Kidney epithelial cell (primary cell): ENCODE measurements around the gene NR1H2. TPM values are rescaled to one million over a fixed set of nuclear protein-coding genes. Genes with fewer than 3 reads are reported as not detected.

Source experiments
- DNase-seq: peaks from one replicate; pipeline ENCODE4 v3.0.0-alpha.2; 2010; ENCODE audit warnings: low read depth
- H3K27me3 ChIP-seq: 2 replicates; pipeline ENCODE4 v1.6.0; 2011; ENCODE audit warnings: low read length; ENCODE audit not compliant: control insufficient read depth, insufficient read depth
- H3K36me3 ChIP-seq: 2 replicates; pipeline ENCODE4 v1.5.1; 2011; ENCODE audit warnings: low read length; ENCODE audit not compliant: control insufficient read depth, insufficient read depth
- H3K4me3 ChIP-seq: 2 replicates; pipeline ENCODE4 v1.5.1; 2011; ENCODE audit warnings: low read depth, mild to moderate bottlenecking, control low read depth, low read length
- total RNA-seq: library from RNA; depleted of rRNA; stranded (reverse); fragments of >200 nt; gene quantifications from 2 replicates; pipeline ENCODE4 v1.2.3, GENCODE V29; 2015
- TF ChIP-seq, protein P1 (sequence below): IDR thresholded peaks from 2 replicates; pipeline ENCODE4 v1.5.1; 2011; ENCODE audit warnings: mild to moderate bottlenecking, moderate library complexity, low read length, control low read depth, inconsistent platforms; ENCODE audit not compliant: insufficient read depth, poor library complexity, severe bottlenecking

Gene NR1H2
- 73.4 and 86.5 TPM in 2 replicates for total RNA-seq

DNA sequence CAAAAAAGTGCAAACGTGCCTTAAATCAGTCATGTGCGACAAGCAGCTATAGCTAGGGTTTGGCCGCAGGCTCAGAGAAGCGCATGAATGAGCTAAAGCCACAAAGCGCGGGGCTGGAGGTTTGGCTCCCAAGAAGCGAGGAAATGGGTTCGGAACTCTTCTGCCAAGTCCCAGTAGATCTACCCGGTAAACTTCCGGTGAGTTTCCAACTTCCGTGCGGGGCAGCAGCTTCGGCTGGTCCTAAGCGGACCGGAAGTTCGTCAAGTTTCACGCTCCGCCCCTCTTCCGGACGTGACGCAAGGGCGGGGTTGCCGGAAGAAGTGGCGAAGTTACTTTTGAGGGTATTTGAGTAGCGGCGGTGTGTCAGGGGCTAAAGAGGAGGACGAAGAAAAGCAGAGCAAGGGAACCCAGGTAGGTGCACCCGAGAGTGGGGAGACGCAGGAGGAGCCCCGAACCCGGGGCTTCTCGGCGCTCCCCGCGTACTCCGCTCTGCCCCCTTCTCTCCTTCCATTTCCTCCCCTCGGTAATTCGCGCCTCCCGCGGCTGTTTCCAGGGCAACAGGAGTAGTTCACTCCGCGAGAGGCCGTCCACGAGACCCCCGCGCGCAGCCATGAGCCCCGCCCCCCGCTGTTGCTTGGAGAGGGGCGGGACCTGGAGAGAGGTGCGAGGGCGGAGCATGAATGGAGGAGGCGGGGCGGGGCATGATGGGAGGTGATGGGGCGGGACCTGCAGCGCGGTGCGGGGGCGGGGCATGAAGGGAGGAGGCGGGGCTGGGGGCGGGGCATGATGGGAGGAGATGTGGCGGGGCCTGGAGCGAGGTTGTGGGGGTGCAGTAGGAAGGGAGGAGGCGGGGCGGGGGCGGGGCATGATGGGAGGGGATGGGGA is at the start of gene NR1H2:
NR1H2 (plus strand) TSS at position 292 of the 885 bp plus-strand sequence. CDS start 1,149 bp downstream, outside the sequence.
- H3K27me3 ChIP-seq = no peaks in the 10 kb centered on the region

GRCh38 chr19:50327013-50327412 is 49.2 kb upstream of the NR1H2 start:
- peaks cover 53% of the 10 kb centered on the region for H3K27me3 ChIP-seq
- TF ChIP-seq, protein P1, sequence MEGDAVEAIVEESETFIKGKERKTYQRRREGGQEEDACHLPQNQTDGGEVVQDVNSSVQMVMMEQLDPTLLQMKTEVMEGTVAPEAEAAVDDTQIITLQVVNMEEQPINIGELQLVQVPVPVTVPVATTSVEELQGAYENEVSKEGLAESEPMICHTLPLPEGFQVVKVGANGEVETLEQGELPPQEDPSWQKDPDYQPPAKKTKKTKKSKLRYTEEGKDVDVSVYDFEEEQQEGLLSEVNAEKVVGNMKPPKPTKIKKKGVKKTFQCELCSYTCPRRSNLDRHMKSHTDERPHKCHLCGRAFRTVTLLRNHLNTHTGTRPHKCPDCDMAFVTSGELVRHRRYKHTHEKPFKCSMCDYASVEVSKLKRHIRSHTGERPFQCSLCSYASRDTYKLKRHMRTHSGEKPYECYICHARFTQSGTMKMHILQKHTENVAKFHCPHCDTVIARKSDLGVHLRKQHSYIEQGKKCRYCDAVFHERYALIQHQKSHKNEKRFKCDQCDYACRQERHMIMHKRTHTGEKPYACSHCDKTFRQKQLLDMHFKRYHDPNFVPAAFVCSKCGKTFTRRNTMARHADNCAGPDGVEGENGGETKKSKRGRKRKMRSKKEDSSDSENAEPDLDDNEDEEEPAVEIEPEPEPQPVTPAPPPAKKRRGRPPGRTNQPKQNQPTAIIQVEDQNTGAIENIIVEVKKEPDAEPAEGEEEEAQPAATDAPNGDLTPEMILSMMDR = no peak
- no peak for DNase-seq
- no peak overlapping the region for H3K4me3 ChIP-seq
- H3K36me3 ChIP-seq = no peaks in the 10 kb centered on the region

More for the DNA sequence above, at the start of gene NR1H2:
- TF ChIP-seq, protein P1 = no peak
- DNase-seq = peak; percentile 89
- H3K4me3 ChIP-seq = peak within 1 kb of the TSS; percentile 80
- peaks cover 5% of the 10 kb centered on the region for H3K36me3 ChIP-seq

DNA sequence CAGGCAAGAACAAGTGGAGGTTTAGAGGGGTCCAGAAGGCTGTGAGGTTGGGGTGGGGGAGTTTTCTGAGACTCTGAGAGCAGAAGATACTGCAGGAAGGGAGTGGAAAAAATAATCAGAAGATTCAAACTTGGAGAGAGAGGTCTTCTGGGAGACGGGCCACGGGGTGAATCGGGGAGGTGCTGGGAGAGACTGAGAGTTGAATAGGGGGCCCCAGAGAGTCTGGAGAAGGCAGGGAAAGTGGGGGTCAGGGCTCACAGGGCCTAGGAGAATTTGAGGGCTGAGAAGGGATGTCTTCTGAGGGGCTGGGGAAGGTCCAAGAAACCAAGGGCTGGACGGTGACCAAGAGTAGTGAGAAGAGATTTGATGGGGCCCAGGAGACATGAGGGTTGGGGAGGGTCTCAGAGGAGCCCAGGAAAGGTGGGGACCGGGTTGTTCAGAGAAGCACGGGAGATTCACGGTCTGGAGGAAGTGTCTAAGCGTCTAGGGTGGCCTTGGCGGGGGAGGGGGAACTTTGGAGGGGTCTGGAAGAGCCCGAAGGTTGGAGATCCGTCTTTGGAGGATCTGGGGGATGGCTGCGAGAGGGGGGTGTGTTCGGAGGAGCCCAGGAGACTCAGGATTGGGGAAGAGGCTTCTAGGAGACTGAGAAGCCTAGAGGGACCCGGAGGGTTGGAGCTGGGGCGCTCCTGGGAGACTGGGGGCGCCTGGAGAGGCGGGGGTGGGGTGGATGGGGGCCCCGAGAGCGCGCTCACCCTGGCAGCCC is 48.6 kb upstream of the NR1H2 start:
- H3K36me3 ChIP-seq = no peaks in the 10 kb centered on the region
- no peak overlapping the region for H3K4me3 ChIP-seq
- TF ChIP-seq, protein P1 = no peak
- no peak for DNase-seq
- H3K27me3 ChIP-seq = peaks cover 59% of the 10 kb centered on the region

DNA sequence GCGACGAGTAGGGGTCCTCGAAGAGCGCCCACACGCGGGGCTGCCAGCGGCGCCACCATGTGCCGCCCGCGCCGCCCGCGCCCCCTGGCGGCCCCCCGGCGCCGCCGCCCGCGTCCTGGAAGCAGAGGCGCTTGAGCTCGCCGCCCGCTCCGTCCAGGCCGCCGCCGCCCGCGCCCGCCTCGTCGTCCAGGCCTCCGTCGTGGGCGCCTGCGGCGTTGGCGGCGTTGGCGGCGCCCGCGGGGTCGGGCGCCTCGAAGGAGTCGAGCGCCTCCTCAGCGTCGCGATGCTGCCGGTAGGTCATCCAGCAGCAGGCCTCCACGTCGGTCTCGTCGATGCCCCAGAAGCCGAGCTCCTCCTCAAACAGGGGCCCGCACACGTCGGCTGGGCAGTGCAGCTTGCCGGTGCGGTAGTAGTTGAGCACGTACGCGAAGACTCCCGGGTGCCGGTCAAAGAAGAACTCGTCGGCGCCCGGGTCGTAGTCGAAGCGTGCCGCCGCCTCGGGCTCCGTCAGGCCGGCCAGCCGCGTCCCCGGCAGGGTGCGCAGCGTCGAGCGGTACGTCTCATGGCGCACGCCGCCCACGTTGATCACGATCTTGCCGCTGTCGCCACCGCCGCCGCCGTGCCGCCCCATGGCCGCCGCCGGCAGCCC is 47.9 kb upstream of the NR1H2 start:
- no peak for DNase-seq
- Histone ChIP-seq H3K27me3 (peaks cover 65% of the 10 kb centered on the region), H3K36me3 (no peaks in the 10 kb centered on the region), H3K4me3 (peak overlapping the region; percentile 20)
- TF ChIP-seq, protein P1 = no peak

- H3K27me3 ChIP-seq = peaks cover 65% of the 10 kb centered on the region
- TF ChIP-seq, protein P1 = no peak
- no peak for DNase-seq
- H3K4me3 ChIP-seq = no peak overlapping the region
- H3K36me3 ChIP-seq = no peaks in the 10 kb centered on the region
Observed at GRCh38 chr19:50328873-50329145, 47.4 kb upstream of the NR1H2 start.
